ENCODE results near the gene FBXW8.

DNA sequence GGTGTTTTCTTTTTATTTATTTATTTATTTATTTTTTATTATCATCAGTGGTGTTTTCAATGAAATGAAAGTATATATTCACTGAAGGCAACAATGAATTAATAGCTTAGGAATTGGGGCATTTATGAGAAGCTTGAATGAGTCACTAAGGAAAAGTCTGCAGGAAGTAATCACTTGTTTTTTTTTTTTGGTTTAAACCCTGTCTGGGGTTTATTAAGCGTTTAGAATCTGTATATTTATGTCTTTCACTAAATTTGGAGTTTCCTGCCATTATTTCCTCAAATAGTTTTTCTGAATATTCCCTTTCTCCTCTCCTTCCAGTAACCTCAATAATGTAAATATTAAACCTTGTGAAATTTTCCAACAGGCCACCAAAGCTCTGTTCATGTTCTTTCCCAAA lies 103.0 kb downstream of the FBXW8 start:
- TF ChIP-seq EZH2phosphoT487 (IDR thresholded peaks at IDR 0.05; ENCODE audit: low read depth, severe bottlenecking, unreplicated experiment) (no peak), CTCF (IDR thresholded peaks at IDR 0.05; ENCODE audit: poor library complexity) (no peak), EZH2 (IDR thresholded peaks at IDR 0.05; ENCODE audit: borderline replicate concordance) (no peak)
